ENCODE measurements around the gene TNIP1. TPM values are rescaled to one million over a fixed set of nuclear protein-coding genes. Genes with fewer than 3 reads are reported as not detected.
A peak's percentile ranks its signal among the peaks of the same experiment; 100 is the strongest.

The TNIP1 gene
- total and polyA plus RNA-seq, 10 donors, result 67.7 to 260 (median 199) TPM

- H3K27me3 ChIP-seq (replicated peaks in 1 of 7), result no peaks in the 10 kb centered on the region
- H3K36me3 ChIP-seq, result peaks cover 0 to 94% (median 57%) of the 10 kb centered on the region in 6 donors
- WGBS, 5 donors, result 61 to 85% (median 72%) methylated on average over 6 to 7 of the region's 7 CpGs
- H3K9me3 ChIP-seq, result no peaks in the 10 kb centered on the region
- TF ChIP-seq CTCF (IDR thresholded peaks at IDR 0.05 in 8 of 11, conservative IDR thresholded peaks at IDR 0.05 in 3 of 11) (no peak), POLR2AphosphoS5 (IDR thresholded peaks at IDR 0.05) (peak; percentile 31 to 60 (median 41))
- DNase-seq, result no peak
- H3K4me3 ChIP-seq, result peak overlapping the region in 1 of 8 donors; percentile 80
- intact Hi-C loops (cut with DNase I; ENCODE audit: low total_unique reads), result no loop called here
- H3K4me1 ChIP-seq, result peaks cover 9 to 90% (median 55%) of the 10 kb centered on the region in 6 donors
- H3K27ac ChIP-seq, result peak overlapping the region; percentile 42 to 89 (median 84)
Observed at GRCh38 chr5:151026679-151027078, 54.2 kb downstream of the TNIP1 start.

GRCh38 chr5:151026088-151026487, 54.7 kb downstream of the TNIP1 start:
- peaks cover 0 to 88% (median 51%) of the 10 kb centered on the region in 6 donors for H3K36me3 ChIP-seq
- H3K4me1 ChIP-seq, result peaks cover 9 to 96% (median 61%) of the 10 kb centered on the region in 6 donors
- no peaks in the 10 kb centered on the region for H3K9me3 ChIP-seq
- intact Hi-C loops (cut with DNase I; ENCODE audit: low total_unique reads), result no loop called here
- WGBS, 5 donors, result 75 to 83% (median 77%) methylated on average over 9 of the region's 9 CpGs
- no peak for DNase-seq
- H3K27me3 ChIP-seq (replicated peaks in 1 of 7), result no peaks in the 10 kb centered on the region
- peak overlapping the region; percentile 42 to 89 (median 84) for H3K27ac ChIP-seq
- H3K4me3 ChIP-seq, result peak overlapping the region in 1 of 8 donors; percentile 80
- TF ChIP-seq POLR2A (IDR thresholded peaks at IDR 0.05), result no peak
- TF ChIP-seq POLR2AphosphoS5 (IDR thresholded peaks at IDR 0.05), result peak in 2 of 3 donors; percentile 28 to 45

GRCh38 chr5:151025250-151025606, 55.6 kb downstream of the TNIP1 start:
- WGBS, 5 donors, result 81 to 93% (median 91%) methylated on average over 7 of the region's 7 CpGs
- Histone ChIP-seq H3K9me3 (no peaks in the 10 kb centered on the region), H3K4me1 (peaks cover 9 to 98% (median 69%) of the 10 kb centered on the region in 6 donors), H3K36me3 (peaks cover 0 to 79% (median 43%) of the 10 kb centered on the region in 6 donors), H3K27me3 (replicated peaks in 1 of 7) (peaks cover 0 to 6% (median 0%) of the 10 kb centered on the region in 7 donors), H3K4me3 (peak overlapping the region in 3 of 8 donors; percentile 50 to 80 (median 62)), H3K27ac (peak overlapping the region in 7 of 8 donors; percentile 68 to 89 (median 85))
- intact Hi-C loops (cut with DNase I; ENCODE audit: low total_unique reads), result no loop called here
- TF ChIP-seq POLR2AphosphoS5 (IDR thresholded peaks at IDR 0.05) (peak in 1 of 3 donors; percentile 29), CTCF (IDR thresholded peaks at IDR 0.05 in 8 of 11, conservative IDR thresholded peaks at IDR 0.05 in 3 of 11) (no peak)
- no peak for DNase-seq

GRCh38 chr5:151024440-151025249, 56.2 kb downstream of the TNIP1 start:
- H3K4me1 ChIP-seq, result peaks cover 9 to 98% (median 71%) of the 10 kb centered on the region in 6 donors
- 66 to 84% (median 72%) methylated on average over 6 to 7 of the region's 7 CpGs for WGBS, 5 donors
- H3K4me3 ChIP-seq, result peak overlapping the region in 4 of 8 donors; percentile 50 to 80 (median 58)
- H3K9me3 ChIP-seq, result no peaks in the 10 kb centered on the region
- H3K36me3 ChIP-seq, result peaks cover 0 to 73% (median 37%) of the 10 kb centered on the region in 6 donors
- intact Hi-C loops (cut with DNase I; ENCODE audit: low total_unique reads), result no loop called here
- peak overlapping the region; percentile 44 to 89 (median 84) for H3K27ac ChIP-seq
- peaks cover 0 to 9% (median 0%) of the 10 kb centered on the region in 7 donors for H3K27me3 ChIP-seq (replicated peaks in 1 of 7)
- no peak for DNase-seq
- TF ChIP-seq POLR2AphosphoS5 (IDR thresholded peaks at IDR 0.05) (peak in 2 of 3 donors; percentile 31 to 39), POLR2A (IDR thresholded peaks at IDR 0.05) (no peak), CTCF (IDR thresholded peaks at IDR 0.05 in 8 of 11, conservative IDR thresholded peaks at IDR 0.05 in 3 of 11) (no peak)

All from spleen (tissue), 11 donors.